Stimulated activated CD8-positive, alpha-beta memory T cell treated with anti-CD3 and anti-CD28 coated beads, Interleukin-7, amount 100 ng/mL, for 4 hours (primary cell): ENCODE data around the gene SH2D4B.

Experiments
- DNase-seq, 2 donors: peaks; one replicate each; pipeline ENCODE4 v3.0.0-alpha.2; 2020; ENCODE audit warnings: low read depth in 2 of 2

Gene SH2D4B

DNA sequence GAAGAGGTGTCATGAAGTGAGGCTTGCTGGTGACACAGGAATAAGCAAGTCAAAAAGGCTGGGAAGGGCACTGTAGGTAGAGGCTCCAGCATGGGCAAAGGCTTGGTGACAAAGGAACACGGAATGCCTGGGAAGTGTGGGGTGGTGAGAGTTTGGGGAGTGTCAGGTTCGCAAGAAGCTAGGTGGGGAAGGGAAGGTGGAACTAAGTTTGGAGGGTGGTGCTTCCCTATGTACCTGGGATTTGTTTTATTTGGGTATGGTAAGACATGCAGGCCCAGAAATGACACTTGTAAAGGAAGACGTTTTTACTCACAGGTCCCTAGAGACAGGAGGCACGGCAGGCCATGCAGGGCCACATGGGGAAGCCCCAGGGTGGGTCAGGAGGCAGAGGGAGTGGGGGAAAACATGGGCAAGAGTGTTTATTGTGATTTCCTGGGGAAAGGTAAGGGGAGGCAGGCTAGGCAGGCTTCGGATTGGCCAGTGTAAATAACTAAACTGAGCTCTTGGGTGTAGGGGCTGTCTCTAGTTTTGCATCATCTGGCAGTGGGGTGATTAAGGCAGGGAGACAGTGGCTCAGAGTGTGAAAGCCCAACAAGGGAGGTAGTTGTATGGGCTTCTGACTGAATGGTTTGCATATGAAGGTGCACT, 52.1 kb downstream of the SH2D4B start:
- DNase-seq = no peak

DNA sequence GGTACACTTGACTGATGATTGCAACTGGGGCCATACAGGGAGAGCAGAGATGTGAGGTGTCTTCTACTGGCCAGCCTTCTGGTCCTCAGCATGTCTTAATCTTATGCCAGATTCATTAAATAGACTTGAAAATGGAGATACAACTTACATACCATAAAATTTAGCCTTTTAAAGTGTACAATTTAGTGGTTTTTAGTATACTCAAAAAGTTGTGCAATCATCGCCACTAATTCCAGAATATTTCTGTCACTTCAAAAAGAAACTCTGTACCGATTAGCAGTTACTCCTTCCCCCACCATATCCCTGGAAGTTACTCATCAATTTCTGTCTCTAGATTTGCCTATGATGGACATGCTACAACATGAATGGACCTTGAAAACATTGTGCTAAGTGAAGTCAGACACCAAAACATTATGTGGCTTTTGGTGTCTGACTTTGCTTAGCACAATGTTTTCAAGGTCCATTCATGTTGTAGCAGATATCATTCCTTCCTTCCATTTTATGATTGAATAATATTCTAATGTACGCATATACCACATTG, 53.0 kb downstream of the SH2D4B start:
- DNase-seq = no peak

DNA sequence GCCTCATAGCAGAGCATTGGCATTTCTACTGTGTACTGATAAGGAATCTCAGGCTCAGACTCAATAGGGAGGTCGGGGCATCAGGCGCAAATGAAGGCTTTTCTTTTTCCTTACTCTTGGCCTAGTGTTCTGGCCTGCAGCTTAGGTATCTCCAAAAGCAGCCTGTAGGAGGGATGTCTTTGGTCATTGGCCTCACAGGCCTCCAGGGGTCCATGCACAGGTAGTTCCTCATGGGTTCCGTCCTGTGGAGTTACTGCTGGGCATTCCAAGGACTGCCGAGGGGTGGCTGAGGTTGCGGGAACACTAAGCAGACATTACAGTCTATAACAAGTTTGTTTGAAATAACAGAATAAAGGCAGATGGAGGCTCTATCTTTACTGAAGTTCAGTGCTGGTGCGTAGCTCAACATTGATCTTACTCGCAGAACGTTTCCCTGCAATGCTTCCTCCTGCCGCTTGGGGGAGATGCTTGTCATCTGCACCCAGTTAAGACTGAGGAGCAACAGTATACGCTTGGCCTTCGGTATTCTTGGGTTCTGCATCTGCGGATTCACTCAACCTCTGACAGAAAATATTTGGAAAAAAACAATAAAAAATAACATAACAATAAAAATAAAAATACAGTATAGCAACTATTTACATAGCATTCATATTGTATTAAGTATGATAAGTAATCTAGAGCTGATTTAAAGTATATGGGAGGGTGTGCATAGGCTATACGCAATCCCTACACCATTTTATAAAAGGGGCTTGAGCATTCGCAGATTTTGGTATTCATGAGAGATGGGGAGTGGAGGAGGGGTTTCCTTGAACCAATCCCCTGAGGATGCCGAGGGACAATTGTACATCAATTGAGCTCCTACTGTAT, 58.9 kb downstream of the SH2D4B start:
- DNase-seq = peak in 1 of 2 donors; percentile 7

DNA sequence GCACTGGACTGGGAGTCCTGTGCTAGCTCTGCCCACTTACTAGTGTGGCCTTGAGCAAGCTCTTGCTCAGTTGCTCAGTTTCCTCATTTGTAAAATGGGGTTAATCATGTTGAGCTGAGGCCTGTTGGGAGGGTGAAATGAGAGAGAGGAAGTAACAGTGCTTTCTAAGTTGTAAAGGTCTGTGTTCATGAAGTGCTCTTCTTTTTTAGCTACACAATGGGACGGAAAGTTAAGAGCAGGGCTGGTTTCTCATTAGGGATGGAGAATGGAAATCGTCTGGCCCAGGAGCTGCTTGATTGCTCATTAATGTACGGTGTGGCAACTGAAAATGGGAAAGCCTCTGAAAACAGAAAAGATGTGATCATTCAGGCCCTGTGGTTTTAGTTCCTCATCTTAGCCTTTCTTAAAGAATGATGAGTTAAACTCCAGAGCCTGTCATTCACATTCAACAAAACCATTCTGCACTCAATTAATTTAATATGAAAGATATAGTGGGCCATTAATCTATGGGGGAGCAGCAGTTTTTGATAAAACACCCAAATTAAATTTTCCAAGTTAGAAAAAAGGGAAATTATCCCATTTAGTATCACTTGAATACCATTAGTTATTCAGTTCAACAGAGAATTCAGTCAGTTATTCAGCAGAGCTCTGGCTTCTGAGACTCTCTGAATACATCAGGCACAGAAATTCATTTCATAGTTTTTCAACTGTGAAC, 60.5 kb downstream of the SH2D4B start:
- no peak for DNase-seq

DNA sequence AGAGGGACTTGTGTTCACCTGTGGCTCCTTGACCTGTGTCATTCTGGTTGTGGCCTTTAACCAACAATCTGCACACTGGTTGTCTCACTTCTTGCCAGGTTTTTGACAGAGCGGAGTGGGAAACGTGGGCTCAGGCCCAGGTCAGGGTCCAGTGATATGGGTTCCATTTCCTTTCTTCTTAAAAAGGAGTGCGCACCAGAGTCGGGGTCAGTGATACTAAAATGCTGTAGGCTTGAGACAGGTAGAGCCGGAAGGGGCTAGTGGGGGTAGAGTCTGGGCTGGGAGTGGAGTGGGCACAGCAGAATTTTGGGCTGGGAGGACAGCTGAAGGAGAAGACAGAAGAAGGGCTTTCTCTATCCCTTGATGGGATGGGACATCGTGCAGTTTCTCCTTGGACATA, 61.2 kb downstream of the SH2D4B start:
- no peak for DNase-seq

DNA sequence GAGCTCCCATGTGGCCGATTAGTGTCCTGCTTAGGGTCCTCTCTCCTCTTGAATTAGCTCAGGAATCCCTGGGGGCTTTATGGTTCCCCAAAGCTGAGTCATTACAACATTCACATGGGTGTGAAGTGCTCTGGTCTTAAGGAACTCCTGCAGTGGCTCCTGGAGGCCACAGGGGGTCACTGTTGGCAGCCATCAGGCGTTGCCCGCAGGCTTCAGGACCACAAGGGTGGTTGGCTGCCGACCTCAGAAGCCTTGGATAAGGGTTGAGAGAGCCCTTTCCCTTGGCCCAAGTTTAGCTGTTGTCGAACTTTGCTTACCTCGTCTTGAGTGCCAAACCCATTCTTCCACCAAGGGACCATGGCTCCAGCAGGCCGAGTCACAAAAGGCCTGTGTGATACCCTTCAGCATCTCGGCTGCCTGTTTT, 61.7 kb downstream of the SH2D4B start:
- DNase-seq = peak in 1 of 2 donors; percentile 12

DNA sequence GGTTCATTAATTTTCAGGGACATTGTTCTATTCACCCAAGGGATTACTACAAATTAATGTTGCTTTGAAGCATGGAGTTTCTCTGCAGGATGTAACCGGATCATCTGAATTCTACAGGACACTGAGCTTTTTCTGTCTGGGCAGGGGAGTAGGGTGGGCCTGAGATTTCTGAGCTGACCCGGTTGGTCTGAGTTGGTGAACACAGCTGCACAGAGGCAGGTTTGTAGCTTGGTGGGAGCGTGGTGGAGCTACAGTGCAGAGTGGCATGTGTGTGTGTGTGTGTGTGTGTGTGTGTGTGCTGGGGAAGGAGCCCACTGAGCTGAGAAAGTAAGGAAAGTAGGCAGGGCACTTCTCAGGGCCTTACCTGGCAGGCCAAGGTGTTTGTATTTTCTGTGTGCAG, 62.6 kb downstream of the SH2D4B start:
- no peak for DNase-seq

DNA sequence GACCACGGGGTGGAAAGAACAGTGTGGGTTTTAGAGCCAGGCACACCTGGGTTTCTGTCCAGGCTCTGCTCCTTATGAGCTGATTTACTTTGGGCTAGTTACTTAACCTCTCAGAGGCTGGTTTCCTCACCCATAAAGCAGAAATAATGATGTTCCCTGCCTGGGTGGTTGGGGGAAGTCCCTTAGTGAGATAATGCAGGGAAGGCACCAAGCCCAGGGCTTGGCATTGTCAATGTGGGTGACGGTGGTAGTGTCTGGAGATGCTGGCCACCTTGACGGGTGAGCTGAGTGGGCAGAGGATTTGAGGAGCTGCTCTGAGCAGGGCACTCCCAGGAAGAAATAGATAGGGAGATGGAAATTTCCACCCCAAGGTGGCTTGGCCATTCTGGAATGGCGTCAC, 65.2 kb downstream of the SH2D4B start:
- DNase-seq = no peak

DNA sequence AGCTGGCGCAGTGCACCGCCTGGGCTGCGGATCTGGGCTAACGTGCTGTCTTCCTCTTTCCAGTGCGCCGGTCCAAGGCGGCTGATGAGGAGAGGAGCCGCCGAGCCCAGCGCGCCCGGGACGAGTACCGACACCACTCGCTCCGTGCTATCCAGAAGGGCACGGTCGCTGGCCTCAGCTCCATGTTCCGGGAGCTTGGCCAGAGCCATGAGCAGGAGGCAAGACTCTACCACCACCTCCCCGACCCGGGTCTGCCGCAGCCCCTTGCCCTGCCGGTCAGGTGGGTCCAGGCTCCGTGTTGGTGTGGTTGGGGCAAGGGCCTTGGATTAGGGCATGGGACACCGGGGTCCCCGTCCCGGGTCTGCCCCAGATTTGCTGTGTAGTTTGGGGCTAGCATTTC, 65.8 kb downstream of the SH2D4B start:
- DNase-seq = no peak

DNA sequence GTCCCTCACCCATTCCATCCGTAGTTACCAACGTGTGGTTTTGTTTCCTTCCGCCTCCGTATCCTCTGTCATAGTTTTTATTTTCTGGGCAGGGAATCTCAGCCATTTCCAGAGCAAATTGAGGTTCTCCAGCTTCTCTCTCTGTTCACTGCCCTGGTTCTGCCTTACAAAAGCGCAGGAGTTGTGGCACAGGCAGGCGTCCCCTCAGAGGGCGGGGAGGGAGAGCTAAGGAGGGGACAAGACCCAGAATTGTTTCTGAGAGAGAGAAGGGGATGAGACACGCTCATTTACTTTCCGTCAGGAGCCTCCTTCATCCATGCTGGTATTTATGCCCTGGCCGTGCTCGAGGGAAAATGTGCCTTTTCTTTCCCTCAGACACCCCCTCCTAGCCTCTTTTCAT, 71.0 kb downstream of the SH2D4B start:
- no peak for DNase-seq

DNA sequence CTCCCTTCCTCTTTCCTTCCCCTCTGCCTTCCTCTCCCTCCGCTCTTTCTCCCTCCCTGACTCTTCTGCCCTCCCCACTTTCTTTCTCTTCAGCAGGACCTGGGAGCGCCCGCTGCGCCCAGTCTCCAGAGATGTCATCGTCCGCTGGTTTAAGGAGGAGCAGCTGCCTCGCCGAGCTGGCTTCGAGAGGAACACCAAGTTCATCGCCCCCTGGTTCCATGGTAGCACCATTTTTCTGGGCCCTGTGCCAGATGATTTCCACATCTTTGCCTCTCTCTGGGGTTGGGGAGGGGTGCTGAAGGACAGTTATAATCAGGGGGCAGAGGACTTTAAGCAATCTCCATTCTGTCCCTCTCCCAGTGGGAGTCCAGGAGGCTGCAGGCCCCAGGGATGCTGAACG, 71.6 kb downstream of the SH2D4B start:
- no peak for DNase-seq

DNA sequence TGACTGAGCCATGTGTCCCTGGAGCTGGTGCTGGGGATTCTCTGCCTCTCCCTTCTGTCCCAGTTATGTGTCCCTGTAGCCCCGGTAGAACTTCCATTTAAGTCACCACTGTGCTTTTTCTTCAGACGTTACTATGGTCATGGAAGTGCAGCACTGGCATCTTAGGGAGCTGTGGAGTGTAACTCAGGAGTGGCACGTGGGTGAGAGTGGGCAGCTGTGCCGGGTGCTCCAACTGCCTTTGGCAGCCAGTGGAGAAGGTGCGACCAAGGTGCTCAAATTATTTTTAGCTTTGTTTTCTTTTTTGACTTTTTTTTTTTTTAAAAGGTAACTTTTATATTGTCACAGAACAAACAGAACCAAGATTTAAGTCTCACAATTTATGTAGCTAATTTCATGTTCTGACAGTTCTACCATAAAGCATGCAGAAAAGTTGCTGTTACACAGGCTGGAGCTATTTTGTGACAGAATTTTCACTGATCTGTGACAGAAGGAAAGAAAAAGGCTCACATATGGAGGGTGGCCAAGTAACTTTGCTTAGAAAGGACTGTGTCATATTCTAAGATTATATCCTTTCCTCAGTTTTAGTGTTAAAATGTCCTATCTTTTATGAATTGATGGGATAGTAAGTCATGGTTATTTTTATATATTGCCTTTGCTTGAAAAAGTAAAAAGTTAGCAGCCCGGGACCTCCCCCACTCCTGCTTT, 73.9 kb downstream of the SH2D4B start:
- no peak for DNase-seq

DNA sequence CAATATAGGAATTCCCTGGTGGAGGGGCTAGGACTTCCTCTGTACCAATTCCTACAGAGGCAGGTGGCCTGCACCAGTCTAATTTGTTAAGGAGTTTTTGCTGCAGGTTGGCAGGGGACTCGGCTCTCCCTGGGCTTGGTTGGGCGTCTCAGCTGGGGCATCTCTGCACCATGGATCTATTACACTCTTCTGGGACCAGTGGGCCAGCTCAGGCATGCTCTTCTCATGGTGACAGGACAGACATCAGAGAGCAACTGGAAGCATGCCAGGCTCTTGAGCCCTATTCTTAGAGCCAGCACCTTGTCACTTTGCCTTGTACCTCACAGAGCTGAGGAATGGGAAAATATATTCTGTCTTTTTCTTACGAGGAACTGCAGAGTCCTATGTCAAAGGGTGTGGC, 74.6 kb downstream of the SH2D4B start:
- DNase-seq = no peak

DNA sequence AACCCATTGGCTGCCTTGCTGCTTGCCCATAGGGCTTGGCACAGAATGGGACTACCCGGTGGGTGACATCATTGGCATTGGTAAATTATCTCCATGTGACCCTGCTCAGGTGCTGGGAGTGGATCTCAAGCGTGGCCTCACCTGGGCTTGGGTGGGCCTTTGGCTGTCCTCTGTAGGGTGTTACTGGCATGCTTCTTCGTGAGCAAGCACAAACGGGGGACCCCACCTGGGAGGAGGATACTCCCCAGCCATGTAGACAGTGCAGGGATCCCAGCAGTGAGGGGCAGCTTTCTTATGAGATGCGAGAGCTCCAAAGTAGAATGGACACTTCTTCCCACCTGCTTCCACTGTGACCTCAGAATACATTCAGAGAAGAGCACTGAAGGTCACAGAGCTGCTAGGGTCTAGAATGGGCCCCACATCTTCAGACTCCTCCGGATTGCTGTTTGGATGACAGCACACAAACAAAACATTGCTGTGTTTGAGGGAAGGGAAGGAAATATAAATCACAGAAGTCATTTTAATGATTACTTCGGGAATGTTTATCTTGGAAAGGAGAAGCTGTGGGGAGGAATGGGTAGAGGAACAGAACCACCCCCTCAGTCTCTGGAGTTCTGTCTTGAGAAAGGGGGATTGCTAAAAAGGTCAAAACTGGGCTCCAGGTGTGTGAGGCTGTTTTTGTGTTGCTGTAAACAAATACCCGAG, 75.9 kb downstream of the SH2D4B start:
- DNase-seq = no peak

DNA sequence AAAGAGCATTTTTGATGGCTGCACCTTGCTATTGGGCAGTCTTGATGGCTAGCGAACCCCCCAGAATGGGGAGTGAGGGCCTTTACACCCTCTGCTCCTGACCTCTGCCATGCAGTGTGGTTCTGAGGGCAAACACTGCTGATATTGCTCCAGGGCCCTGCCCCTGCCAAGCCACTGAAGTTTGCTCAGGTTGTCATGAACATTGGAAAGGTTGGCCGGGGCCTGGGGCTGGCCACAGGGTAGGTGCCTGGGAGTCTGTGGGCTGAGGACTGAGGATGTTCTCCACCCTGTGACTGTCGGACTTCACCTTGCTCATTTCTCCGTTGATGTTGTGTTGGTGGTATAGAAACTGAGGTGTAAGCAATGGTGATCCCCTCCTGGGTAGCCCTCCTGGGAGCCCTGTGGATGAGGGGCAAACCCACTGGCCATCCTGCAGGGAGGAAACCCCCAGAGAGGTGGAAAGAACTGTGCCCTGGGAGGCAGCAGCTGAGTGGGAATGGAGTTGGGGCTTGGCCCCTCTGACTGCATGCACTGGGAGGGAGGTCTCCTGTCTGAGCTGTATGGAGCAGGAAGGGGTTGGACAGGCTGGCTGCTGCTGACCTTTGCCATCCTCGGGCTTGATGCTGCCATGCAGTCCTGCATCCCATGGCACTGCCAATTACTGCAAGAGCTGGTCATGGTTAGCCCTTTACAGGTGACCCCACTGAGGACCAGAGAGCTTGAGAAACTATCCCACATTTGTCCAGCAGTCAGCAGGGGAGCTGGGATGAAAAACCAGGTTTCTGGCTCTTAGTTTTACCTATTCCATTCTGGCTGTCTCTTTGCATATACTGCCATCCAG, 77.1 kb downstream of the SH2D4B start:
- no peak for DNase-seq

DNA sequence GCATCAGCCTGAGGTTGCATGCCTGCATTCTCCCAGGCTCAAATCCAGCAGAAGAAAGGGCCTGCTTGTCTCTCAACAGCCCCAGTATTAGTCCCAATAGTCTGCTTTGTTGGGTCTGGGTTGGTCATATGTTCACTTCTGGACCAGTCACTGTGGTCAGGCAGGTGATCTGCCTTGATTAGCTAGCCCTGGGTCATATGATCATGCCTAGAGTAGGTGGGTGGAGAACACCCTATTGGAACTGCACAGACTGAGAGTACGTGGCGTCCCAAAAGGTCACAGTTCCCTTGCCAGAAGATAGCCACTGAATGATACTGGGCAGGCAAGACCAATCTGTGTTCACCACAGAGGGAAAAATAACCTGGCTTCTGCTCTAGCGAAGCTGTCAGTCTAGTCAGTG, 80.1 kb downstream of the SH2D4B start:
- DNase-seq = no peak

DNA sequence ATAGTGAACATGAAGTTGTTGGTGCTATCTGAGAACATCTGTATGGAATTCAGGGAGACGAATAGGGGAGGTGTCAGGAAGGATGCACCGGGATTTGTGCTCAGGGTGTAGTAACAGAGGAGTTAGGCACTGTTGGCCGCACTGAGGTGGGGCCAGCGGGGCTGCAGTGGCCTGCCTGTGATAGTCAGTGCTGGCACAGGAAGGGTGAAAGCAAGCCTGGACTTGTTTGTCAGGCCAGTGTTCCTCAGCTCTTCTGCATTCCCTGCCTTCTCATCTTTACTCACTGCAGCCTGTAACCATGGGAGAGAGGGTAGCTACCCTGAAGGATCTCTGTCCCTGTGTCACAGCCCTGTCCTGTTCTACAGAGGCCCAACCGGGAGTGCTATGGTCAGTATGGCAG, 81.3 kb downstream of the SH2D4B start:
- DNase-seq = no peak

DNA sequence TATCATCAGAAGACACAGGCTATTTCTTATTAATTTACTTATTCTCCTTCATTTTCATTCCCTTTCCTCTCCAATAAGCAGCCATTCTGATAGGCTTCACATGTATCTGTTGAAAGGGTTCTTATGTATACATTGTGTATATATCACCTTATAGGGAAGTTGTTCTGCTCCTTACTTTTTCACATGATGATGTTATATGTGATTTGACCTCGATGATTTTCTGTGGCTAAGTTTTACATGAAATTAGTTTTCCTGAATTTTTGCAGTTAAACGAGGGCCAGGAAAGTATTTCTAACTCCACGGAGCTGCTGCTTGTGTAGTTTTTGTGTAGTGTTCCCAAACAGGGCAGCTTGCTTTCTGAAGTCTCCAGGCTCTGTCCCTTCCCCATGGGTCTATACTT, 84.5 kb downstream of the SH2D4B start:
- DNase-seq = no peak

DNA sequence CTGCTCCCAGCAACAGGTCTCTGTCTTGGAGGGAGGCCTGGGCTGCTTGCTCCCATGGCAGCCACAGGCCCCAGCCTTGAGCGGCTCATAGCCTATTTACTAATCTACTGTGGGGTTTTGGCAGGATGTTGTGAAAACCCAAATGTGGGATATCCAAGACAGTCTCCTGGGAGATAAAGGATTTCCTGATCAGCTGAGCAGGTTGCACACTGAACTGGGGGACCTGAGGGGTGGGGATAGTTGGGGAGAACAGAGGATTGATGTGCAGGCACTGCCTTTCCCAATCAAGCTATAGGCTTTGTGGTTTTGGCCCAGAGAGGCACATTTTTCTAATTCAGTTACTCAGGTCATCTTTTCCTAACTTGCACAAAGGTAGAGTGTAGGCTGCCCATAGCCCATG, 92.6 kb downstream of the SH2D4B start:
- DNase-seq = no peak

DNA sequence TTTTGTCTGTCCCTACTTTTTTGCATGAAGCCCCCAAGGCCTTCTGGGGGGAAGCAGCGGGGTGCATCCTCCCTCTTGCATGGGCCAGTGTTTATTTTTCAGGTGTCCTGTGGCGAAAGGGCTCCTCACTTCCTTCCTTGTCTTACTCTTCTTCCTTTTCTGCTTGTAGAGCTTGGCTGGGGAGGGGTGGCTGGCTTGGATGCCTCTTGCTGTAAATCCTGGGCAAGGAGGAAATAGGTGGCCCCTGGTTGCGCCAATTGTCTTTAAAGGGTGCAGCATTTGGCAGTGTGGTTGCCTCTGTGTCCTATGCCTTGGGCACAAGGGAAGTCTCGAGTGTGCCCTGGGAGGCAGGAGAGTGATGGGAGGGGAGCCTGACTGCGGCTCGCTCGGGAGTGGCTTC, 95.0 kb downstream of the SH2D4B start:
- DNase-seq = no peak
